A673 (cell line): ENCODE results near the gene ANKRD40CL.

ENCODE experiments used
- EZH2 ChIP-seq: fragments of 200-600 bp; sonication (generic); IDR thresholded peaks from 2 replicates; pipeline ENCODE4 v1.6.1; 2017; ENCODE audit warnings: borderline replicate concordance, low read depth, mild to moderate bottlenecking, mixed read lengths, antibody characterized with exemption, low read length; ENCODE audit not compliant: poor library complexity, severe bottlenecking
- TF ChIP-seq, protein P1 (sequence below): fragments of 300-800, 200-600 bp; sonication (generic); conservative IDR thresholded peaks from 2 replicates; pipeline ENCODE4 v1.5.1; 2017; ENCODE audit warnings: low read depth, mild to moderate bottlenecking, antibody characterized with exemption, low read length, moderate library complexity, mixed read lengths

DNA sequence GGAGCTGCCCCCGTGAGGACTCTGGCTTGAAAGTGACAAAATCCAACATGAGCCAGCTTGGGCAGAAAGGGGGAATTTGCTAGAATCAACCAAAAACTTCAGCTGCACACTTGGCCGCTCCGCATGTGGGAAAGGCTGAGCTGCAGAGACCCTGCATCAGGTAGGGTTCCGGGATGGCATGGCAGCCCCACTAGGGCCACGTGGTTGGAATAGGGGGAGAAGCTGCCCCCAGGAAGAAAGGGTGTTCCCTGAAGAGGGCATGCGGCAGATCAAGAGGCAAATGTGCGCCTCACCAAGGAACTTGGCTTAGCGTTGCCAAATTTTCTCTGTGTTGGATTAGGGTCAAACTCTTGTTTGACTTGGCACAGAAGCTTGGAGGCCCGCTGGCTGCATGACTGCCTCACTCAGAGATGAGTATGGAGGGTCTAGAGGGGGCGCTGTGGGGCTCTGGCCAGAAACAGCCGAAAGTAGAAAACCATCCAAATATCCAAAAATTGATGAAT lies 38.9 kb upstream of the ANKRD40CL start:
- TF ChIP-seq, protein P1, sequence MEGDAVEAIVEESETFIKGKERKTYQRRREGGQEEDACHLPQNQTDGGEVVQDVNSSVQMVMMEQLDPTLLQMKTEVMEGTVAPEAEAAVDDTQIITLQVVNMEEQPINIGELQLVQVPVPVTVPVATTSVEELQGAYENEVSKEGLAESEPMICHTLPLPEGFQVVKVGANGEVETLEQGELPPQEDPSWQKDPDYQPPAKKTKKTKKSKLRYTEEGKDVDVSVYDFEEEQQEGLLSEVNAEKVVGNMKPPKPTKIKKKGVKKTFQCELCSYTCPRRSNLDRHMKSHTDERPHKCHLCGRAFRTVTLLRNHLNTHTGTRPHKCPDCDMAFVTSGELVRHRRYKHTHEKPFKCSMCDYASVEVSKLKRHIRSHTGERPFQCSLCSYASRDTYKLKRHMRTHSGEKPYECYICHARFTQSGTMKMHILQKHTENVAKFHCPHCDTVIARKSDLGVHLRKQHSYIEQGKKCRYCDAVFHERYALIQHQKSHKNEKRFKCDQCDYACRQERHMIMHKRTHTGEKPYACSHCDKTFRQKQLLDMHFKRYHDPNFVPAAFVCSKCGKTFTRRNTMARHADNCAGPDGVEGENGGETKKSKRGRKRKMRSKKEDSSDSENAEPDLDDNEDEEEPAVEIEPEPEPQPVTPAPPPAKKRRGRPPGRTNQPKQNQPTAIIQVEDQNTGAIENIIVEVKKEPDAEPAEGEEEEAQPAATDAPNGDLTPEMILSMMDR: peak; percentile 41
- TF ChIP-seq EZH2: no peak
